DMS 273 treated with DMSO at 0.1 percent for 48 hours (cell line): ENCODE results near the gene PSG6.
"Not testable (repeated sequence)": the region's sequence is repeated elsewhere in the genome, so short reads cannot be mapped to it uniquely, and the experiment has no call there.

Source experiments
- DNase-seq: peaks from one replicate; lab custom pipeline; 2025; lab: John Stamatoyannopoulos, UW

The PSG6 gene

DNA sequence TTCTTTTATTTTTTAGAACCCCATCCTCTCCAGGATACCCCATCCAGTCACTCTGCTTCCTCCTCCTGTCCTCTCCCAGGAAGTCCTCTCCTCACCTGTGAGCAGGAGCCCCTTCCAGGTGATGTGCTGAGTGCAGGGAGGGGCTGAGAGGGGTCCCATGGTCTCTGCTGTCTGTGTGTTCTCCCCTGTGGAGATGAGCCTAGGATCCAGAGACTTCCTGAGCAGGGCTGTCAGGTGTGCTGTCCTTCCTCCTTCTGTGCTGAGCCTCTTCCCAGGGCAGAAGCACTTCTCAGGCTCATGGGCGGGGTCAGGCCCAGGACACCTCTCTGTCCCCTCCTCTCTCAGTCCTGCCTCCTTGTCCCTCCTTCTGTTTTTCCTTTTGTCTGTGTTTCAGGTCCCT, at the start of gene PSG6:
PSG6 (minus strand) TSS at position 261 of the 400 bp plus-strand sequence; CDS start at position 159, 102 bp downstream.
- not testable (repeated sequence) for DNase-seq

DNA sequence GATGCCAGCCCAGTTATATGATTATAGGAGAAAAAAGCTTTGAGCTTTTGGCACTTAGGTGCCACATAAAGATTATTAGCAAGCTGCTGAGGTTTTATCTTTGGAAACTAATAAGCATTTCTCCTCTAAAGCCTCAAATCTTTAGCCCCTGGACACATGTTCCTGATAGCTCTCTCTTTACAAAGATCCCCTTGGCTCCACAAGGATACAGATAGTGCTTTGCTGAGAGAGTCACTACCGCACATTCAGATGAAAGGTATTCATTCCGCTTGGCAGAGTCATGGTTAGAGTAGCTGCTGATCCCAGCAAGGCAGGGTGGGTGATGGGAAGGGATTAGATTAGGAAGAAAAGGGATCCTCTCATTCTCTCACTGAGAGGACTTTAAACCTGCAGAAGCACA, 47.5 kb upstream of the PSG6 start:
- no peak for DNase-seq

DNA sequence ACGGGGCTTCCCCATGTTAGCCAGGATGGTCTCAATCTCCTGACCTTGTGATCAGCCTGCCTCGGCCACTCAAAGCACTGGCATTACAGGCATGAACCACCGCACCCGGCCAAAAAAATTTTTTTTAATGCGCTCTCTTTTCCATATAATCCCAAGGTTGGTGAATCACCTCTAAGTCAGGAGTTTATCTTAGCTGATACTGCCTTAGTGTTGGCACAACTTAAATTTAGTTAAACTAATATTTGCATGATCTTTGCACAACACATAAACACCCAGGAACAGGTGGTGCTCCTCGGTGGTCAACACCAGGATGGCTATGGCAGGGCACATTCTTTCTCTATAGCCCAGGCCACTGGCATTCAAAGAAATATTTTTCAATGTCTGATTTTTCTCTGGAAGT, 43.4 kb upstream of the PSG6 start:
- DNase-seq: no peak

DNA sequence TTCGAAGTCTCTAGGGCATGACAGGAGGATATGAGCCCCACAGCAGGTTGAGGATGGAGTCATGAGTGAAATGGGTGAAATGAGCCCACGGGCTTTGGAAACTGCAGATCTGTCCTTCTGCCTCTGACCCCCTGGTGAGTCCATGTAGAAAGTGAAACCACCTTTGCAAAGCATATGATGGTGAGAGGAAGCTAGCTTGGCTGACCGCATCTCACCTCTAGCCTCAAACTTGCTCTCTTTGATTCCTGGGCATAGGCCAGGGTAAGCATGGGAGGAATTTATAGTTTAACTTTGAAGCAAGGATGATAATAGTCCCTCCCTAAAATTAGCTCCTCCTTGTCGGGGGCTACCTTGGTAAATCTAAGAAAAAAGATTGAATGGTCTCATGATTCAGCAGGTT, 34.4 kb upstream of the PSG6 start:
- not testable (repeated sequence) for DNase-seq

DNA sequence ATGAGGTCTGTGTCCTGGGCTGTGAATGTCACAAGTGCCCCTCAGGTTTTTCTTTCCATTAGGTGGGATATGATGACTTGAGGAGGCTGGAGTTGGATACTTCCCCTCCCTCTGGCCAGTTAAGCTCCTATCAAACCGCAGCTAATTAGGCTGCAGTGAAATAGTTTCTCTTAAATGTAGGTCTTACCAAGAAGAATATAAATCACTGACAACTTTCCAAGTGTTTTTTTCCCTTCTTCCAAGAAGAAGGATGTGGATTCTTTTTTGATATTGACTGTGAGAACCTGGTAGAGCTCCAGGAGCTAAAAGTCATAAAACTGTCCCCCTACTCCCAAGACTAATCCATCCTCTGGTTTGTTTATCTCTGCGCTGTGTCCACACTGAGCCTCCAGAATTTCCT, 33.8 kb upstream of the PSG6 start:
- not testable (repeated sequence) for DNase-seq

GRCh38 chr19:42942187-42942789, 24.6 kb upstream of the PSG6 start:
- DNase-seq: no peak

DNA sequence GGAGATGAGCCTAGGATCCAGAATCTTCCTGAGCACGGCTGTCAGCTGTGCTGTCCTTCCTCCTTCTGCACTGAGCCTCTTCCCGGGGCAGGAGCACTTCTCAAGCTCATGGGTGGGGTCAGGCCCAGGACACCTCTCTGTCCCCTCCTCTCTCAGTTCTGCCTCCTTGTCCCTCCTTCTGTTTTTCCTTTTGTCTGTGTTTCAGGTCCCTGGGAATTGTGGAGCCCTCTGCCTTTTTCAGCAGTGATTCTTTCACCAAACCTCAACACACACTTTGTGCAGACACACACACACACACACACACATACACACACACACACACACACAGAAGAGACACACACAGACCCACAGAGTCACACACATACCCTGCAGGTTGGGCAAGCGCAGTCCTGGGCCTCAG, 19.4 kb upstream of the PSG6 start, which contains the start of gene PSG7:
PSG7 (minus strand) TSS at position 101 of the 400 bp plus-strand sequence. CDS start 131 bp downstream, outside the sequence.
- not testable (repeated sequence) for DNase-seq

- not testable (repeated sequence) for DNase-seq
Measured at GRCh38 chr19:42934726-42935125, 17.0 kb upstream of the PSG6 start.

DNA sequence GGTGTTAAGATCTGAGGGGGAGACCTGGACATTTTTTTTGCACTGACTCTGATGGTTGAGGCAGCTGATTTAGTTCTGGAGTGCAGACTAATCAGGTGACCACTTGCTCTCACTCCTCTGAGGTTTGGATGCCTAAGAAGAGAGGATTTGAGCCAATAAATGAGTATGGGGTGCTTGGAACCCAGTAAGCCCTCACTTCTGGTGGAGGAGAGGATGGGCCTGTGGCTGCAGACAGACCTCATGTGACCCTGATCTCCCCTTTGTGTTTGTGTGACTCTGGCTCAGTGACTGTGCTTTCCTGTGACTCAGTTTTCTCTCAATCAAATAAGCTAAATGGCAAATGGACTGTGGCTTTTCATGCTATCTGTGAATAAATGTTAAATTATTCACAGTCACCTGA, 16.5 kb upstream of the PSG6 start:
- not testable (repeated sequence) for DNase-seq

GRCh38 chr19:42933412-42933811, 15.7 kb upstream of the PSG6 start:
- DNase-seq: not testable (repeated sequence)

GRCh38 chr19:42932485-42933101, 14.9 kb upstream of the PSG6 start:
- not testable (repeated sequence) for DNase-seq

- DNase-seq: not testable (repeated sequence)
Measured at GRCh38 chr19:42930214-42930613, 12.5 kb upstream of the PSG6 start.

DNA sequence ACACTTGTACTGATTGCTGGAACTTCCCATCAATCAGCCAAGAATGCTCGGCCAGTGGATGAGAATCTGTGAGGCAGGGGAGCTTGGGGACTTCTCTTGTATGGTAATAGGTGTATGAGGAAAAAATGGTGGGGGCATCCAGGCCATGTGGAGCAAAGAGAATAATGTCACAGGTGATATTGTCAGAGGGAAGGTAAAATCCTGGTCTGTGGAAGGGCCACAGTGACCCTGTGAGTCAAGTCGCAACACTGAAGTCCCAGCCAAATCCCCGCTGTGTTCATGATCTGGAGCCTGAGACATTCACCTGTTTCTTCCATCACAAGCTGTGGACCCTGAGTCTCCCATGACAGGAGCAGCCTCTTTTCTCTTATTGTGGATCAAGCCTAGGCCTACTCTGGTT, 11.2 kb upstream of the PSG6 start:
- DNase-seq: no peak

GRCh38 chr19:42926781-42927180, 9.1 kb upstream of the PSG6 start:
- DNase-seq: no peak

DNA sequence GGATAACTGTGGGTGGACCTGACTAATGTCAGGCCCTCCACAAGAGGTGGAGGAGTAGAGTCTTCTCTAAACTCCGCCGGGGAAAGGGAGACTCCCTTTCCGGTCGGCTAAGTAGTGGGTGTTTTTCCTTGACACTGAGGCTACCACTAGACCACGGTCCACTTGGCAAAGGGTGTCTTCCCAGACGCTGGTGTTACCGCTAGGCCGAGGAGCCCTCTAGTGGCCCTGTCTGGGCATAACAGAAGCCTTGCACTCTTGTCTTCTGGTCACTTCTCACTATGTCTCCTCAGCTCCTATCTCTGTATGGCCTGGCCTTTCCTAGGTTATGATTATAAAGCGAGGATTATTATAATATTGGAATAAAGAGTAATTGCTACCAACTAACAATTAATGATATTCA, 5.4 kb upstream of the PSG6 start:
- DNase-seq: not testable (repeated sequence)

GRCh38 chr19:42920971-42921370, 3.3 kb upstream of the PSG6 start:
- DNase-seq: not testable (repeated sequence)

DNA sequence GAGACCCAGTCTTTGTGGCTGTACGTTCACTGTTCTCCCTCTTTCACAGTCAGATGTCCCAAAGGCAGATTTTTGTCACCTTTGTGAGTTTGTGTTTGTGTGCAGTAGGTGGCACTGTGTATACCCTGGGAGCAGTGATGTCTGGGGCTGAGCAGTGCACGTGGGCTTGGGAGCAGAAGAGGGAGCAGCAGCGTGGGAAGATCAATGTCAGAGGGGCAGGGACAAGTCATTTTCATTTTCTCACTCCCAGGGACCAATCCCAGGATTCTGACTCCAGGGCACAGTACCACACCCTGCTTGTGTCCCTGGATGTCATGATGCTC, 2.0 kb upstream of the PSG6 start:
- DNase-seq: no peak

DNA sequence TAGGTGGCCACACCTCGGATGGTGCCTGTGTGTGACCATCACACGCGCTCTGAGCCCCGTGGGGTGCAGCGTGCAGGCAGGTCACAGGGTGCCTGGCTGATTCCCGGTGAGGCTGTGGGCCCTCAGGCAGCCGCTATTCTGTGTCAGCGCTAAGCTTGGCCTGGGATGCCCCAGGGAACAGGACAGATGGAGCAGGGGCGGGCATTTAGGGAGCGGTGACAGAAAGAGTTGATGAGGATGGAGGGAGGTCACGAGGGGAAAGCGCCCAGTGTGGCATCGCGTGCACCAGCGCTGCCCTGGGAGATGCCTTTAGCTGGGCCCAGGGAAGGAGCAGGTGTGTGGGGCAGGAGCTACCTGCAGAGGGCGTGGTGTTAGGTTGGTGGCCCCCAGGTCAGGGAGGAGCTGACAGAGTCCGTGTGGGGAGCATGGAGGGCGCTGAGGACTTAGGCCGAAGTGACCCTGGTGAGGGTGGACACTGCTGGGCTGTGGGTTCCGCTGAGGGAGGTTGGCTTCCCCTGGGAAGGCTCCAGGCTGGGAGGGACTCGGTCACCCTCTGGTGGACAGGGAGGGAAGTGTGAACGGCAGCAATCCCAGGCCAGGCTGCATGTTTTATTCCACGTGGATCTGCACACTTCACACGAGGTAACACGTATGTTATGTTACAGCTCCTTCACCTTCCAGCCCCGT, 1.5 kb upstream of the PSG6 start:
- DNase-seq: not testable (repeated sequence)

- not testable (repeated sequence) for DNase-seq
Measured at GRCh38 chr19:42918377-42919069, 829 bp upstream of the PSG6 start.

- DNase-seq: not testable (repeated sequence)
Measured at GRCh38 chr19:42916931-42917330, 763 bp downstream of the PSG6 start.

GRCh38 chr19:42913516-42913915, 4.2 kb downstream of the PSG6 start:
- not testable (repeated sequence) for DNase-seq

- DNase-seq: not testable (repeated sequence)
Measured at GRCh38 chr19:42912941-42913340, 4.8 kb downstream of the PSG6 start.

DNA sequence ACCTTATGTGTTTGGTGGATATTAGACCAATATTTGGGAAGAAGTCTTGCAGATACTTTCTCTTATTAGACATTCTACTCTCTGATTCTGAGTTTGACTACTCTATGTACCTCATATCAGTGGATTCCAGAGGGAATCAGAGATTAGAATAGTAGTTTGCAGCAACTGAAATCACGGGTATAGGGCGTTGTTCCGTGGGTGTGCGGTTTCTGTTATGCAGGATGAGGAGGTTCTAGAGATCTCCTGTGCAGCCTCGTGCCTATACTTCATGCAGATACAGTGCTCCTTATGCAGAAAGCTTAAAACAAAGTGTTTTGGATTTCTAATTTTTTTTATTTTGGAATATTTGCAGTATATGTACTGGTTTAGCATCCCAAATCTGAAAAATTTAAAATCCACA, 6.0 kb downstream of the PSG6 start:
- not testable (repeated sequence) for DNase-seq
